Activated CD4-positive, alpha-beta memory T cell treated with anti-CD3 and anti-CD28 coated beads, Interleukin-2, amount 10 ng/mL, durations not matched to agents 7 days and 5 days (primary cell): Measurements from ENCODE around the gene SOS2. TPM values are rescaled to one million over a fixed set of nuclear protein-coding genes. Genes with fewer than 3 reads are reported as not detected.

ENCODE experiments used
- CTCF ChIA-PET: fragments of 350-600 bp; sonication (Branson Sonifier 250); formaldehyde crosslinking; loops from one replicate; lab custom pipeline; 2021; ENCODE audit warnings: antibody characterized with exemption, inconsistent platforms; lab: Charles Lee
- POLR2A ChIA-PET: fragments of 350-600 bp; sonication (Branson Sonifier 250); formaldehyde crosslinking; loops from one replicate; lab custom pipeline; 2021; ENCODE audit warnings: antibody characterized with exemption; lab: Charles Lee
- DNase-seq: peaks from one replicate; pipeline ENCODE4 v3.0.0-alpha.2; 2020
- H3K27ac Mint-ChIP-seq: one replicate; pipeline ENCODE4 v1.8.0; 2021; ENCODE audit warnings: mild to moderate bottlenecking, mixed read lengths
- H3K27me3 Mint-ChIP-seq: one replicate; pipeline ENCODE4 v1.8.0; 2021; ENCODE audit warnings: mixed read lengths
- H3K36me3 Mint-ChIP-seq: one replicate; pipeline ENCODE4 v1.8.0; 2021; ENCODE audit warnings: low read depth, mixed read lengths
- H3K4me1 Mint-ChIP-seq: one replicate; pipeline ENCODE4 v1.8.0; 2021; ENCODE audit warnings: mixed read lengths
- H3K4me3 Mint-ChIP-seq: one replicate; pipeline ENCODE4 v1.8.0; 2021; ENCODE audit warnings: mild to moderate bottlenecking, mixed read lengths
- H3K9me3 Mint-ChIP-seq: one replicate; pipeline ENCODE4 v1.8.0; 2021; ENCODE audit warnings: mixed read lengths
- total RNA-seq, 2 experiments: library from RNA; stranded (reverse); gene quantifications; one replicate each; pipeline ENCODE4 v1.2.3, GENCODE V29; 2021

Gene SOS2
- total RNA-seq, 2 experiments from 2014 or later = 21.7 to 22.4 TPM

DNA sequence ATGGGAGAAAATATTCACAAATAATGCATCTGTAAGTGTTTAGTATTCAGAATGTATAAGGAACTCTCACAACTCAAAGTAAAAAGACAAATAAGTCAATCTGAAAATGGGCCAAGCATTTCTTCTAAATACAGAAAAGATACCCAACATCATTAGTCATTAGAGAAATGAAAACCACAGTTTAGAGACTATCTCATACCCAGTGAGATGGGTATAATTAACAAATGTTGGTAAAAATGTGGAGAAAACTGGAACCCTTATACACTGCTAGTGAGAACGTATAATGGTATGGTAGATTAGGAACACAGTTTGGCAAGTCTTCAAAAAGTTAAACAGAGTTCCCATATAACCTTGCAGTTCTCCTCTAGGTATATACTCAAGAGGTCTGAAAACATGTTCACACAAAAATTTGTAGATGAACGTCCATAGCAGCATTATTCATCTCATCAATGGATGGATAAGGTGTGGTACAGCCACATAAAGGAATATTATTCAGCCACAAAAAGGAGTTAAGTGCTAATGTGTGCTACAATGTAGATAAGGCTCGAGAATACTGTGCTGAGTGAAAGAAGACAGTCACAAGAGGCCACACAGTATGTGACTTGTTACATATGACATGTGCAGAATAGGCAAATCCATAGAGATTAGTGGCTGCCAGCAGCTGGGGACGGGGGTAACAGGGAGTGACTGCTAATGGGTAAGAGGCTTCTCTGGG, 120.9 kb downstream of the SOS2 start:
- POLR2A ChIA-PET = no interaction called here
- Mint-ChIP-seq H3K27me3 (no peaks in the 10 kb centered on the region), H3K4me1 (peaks cover 41% of the 10 kb centered on the region)

GRCh38 chr14:50109342-50109741, 122.0 kb downstream of the SOS2 start:
- no peak for DNase-seq
- ChIA-PET CTCF (interaction anchor here (0.7 to 1.0 kb wide), 2 partner anchors 247 to 258 kb away, joined by 3 read pairs; no protein-coding TSS in a partner anchor), POLR2A (interaction anchor here (1.0 kb wide), 1 partner anchor 106 kb away, joined by 4 read pairs; no protein-coding TSS in a partner anchor)
- Mint-ChIP-seq H3K27me3 (no peaks in the 10 kb centered on the region), H3K27ac (no peak overlapping the region), H3K4me3 (no peak overlapping the region), H3K36me3 (peaks cover 48% of the 10 kb centered on the region), H3K9me3 (no peaks in the 10 kb centered on the region), H3K4me1 (peaks cover 38% of the 10 kb centered on the region)

More for the DNA sequence above, 120.9 kb downstream of the SOS2 start:
- DNase-seq = no peak
- Mint-ChIP-seq H3K9me3 (no peaks in the 10 kb centered on the region), H3K36me3 (peaks cover 52% of the 10 kb centered on the region), H3K4me3 (no peak overlapping the region), H3K27ac (no peak overlapping the region)
- CTCF ChIA-PET = interaction anchor here (0.7 to 2.8 kb wide), 4 partner anchors 46 to 258 kb away, joined by 3 to 21 read pairs (median 3); partner anchors contain the start of gene NEMF

GRCh38 chr14:50107850-50108249, 123.5 kb downstream of the SOS2 start:
- Mint-ChIP-seq H3K4me3 (no peak overlapping the region), H3K36me3 (peaks cover 43% of the 10 kb centered on the region), H3K4me1 (peaks cover 38% of the 10 kb centered on the region), H3K9me3 (no peaks in the 10 kb centered on the region), H3K27ac (no peak overlapping the region), H3K27me3 (no peaks in the 10 kb centered on the region)
- POLR2A ChIA-PET = interaction anchor here (0.6 to 5.6 kb wide), 5 partner anchors 9 to 258 kb away, joined by 3 to 39 read pairs (median 4); partner anchors contain the start of genes NEMF and VCPKMT
- CTCF ChIA-PET = interaction anchor here (0.7 to 1.5 kb wide), 7 partner anchors 70 to 474 kb away, joined by 3 to 6 read pairs (median 3); partner anchors contain the start of gene NEMF
- DNase-seq = no peak

DNA sequence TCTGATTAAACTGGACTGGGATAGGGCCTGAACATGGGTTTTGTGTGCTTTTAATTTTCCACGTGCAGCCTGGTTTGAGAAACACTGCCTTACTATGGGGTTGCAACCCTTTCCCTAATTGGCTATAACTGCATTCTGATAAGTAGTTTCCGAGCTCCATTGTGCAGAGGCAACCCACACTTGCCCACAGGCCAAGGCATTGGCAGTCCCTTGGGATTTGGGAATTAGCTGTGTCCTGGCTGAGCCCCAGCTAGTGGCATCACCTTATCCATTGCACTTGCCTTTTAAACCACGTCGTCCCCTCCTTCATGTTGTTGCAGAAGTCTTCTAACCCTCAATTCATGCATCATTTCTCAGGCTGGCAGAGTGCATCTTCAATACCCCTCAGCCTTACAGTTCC, 125.2 kb downstream of the SOS2 start:
- H3K9me3 Mint-ChIP-seq = no peaks in the 10 kb centered on the region
- H3K36me3 Mint-ChIP-seq = peaks cover 30% of the 10 kb centered on the region
- H3K27ac Mint-ChIP-seq = no peak overlapping the region
- CTCF ChIA-PET = interaction anchor here (1.4 to 3.1 kb wide), 2 partner anchors 243 to 253 kb away, joined by 3 to 27 read pairs; partner anchors contain the start of gene NEMF
- H3K4me1 Mint-ChIP-seq = peaks cover 31% of the 10 kb centered on the region
- no peak for DNase-seq
- no peaks in the 10 kb centered on the region for H3K27me3 Mint-ChIP-seq
- no peak overlapping the region for H3K4me3 Mint-ChIP-seq
- POLR2A ChIA-PET = interaction anchor here (1.4 to 5.6 kb wide), 2 partner anchors 104 to 244 kb away, joined by 6 to 39 read pairs; no protein-coding TSS in a partner anchor

- peaks cover 38% of the 10 kb centered on the region for H3K4me1 Mint-ChIP-seq
- H3K27ac Mint-ChIP-seq = no peak overlapping the region
- ChIA-PET CTCF (interaction anchor here (0.8 to 3.2 kb wide), 9 partner anchors 42 to 250 kb away, joined by 3 to 31 read pairs (median 9); partner anchors contain the start of genes ARF6 and NEMF), POLR2A (interaction anchor here (1.2 to 10.8 kb wide), 13 partner anchors 7 to 252 kb away, joined by 3 to 100 read pairs (median 7); partner anchors contain the start of genes NEMF and VCPKMT)
- DNase-seq = no peak
- no peaks in the 10 kb centered on the region for H3K9me3 Mint-ChIP-seq
- no peaks in the 10 kb centered on the region for H3K27me3 Mint-ChIP-seq
- peaks cover 24% of the 10 kb centered on the region for H3K36me3 Mint-ChIP-seq
- H3K4me3 Mint-ChIP-seq = peak overlapping the region; percentile 6
Observed at GRCh38 chr14:50103558-50103957, 127.8 kb downstream of the SOS2 start.

GRCh38 chr14:50101417-50101816, 130.0 kb downstream of the SOS2 start:
- Mint-ChIP-seq H3K9me3 (no peaks in the 10 kb centered on the region), H3K4me1 (peaks cover 43% of the 10 kb centered on the region), H3K4me3 (no peak overlapping the region), H3K36me3 (peaks cover 20% of the 10 kb centered on the region), H3K27ac (no peak overlapping the region), H3K27me3 (peaks cover 7% of the 10 kb centered on the region)
- no peak for DNase-seq
- ChIA-PET POLR2A (interaction anchor here (1.1 to 10.8 kb wide), 5 partner anchors 14 to 130 kb away, joined by 3 to 100 read pairs (median 3); no protein-coding TSS in a partner anchor), CTCF (interaction anchor here (0.6 to 3.2 kb wide), 7 partner anchors 15 to 239 kb away, joined by 3 to 17 read pairs (median 4); no protein-coding TSS in a partner anchor)

- ChIA-PET CTCF (interaction anchor here (0.6 to 3.2 kb wide), 5 partner anchors 102 to 468 kb away, joined by 3 to 17 read pairs (median 4); no protein-coding TSS in a partner anchor), POLR2A (interaction anchor here (1.1 to 10.8 kb wide), 4 partner anchors 15 to 130 kb away, joined by 3 to 100 read pairs (median 4); no protein-coding TSS in a partner anchor)
- Mint-ChIP-seq H3K9me3 (no peaks in the 10 kb centered on the region), H3K27me3 (peaks cover 7% of the 10 kb centered on the region), H3K4me1 (peaks cover 49% of the 10 kb centered on the region), H3K36me3 (peaks cover 24% of the 10 kb centered on the region), H3K27ac (no peak overlapping the region), H3K4me3 (no peak overlapping the region)
- DNase-seq = no peak
Observed at GRCh38 chr14:50100805-50101204, 130.6 kb downstream of the SOS2 start.

GRCh38 chr14:50099335-50099734, 132.0 kb downstream of the SOS2 start:
- Mint-ChIP-seq H3K4me3 (no peak overlapping the region), H3K9me3 (no peaks in the 10 kb centered on the region), H3K27ac (no peak overlapping the region), H3K27me3 (peaks cover 8% of the 10 kb centered on the region), H3K4me1 (peaks cover 46% of the 10 kb centered on the region), H3K36me3 (peaks cover 26% of the 10 kb centered on the region)
- POLR2A ChIA-PET = interaction anchor here (0.7 to 10.8 kb wide), 6 partner anchors 17 to 247 kb away, joined by 3 to 100 read pairs (median 4); partner anchors contain the start of gene NEMF
- CTCF ChIA-PET = interaction anchor here (1.0 to 1.8 kb wide), 2 partner anchors 231 to 237 kb away, joined by 5 read pairs; no protein-coding TSS in a partner anchor
- no peak for DNase-seq

DNA sequence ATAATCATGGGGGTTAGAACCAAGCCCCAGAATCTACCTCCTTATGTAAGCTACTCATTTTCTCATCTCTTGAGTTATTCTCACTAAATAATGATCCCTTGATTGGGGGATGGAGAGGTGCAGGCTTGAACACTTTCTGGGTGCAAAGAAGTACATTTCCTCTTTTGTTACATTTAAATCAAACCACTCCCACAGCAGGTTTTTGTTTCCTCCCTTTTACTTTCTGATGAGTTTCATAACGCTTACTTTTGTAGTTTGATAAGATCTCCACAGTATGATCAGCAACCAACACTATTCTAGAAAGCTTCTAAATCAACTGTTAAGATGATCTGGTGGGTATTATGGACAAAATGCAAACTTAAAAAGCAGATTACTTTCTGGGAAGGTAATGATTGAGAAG, 135.5 kb downstream of the SOS2 start:
- H3K9me3 Mint-ChIP-seq = no peaks in the 10 kb centered on the region
- DNase-seq = no peak
- H3K27ac Mint-ChIP-seq = peak overlapping the region; percentile 17
- H3K4me1 Mint-ChIP-seq = peaks cover 40% of the 10 kb centered on the region
- peaks cover 24% of the 10 kb centered on the region for H3K36me3 Mint-ChIP-seq
- peak overlapping the region; percentile 22 for H3K4me3 Mint-ChIP-seq
- POLR2A ChIA-PET = interaction anchor here (0.9 to 10.8 kb wide), 20 partner anchors 8 to 244 kb away, joined by 3 to 100 read pairs (median 7); partner anchors contain the start of genes ARF6, NEMF and VCPKMT
- CTCF ChIA-PET = interaction anchor here (0.5 to 2.6 kb wide), 9 partner anchors 9 to 243 kb away, joined by 3 to 20 read pairs (median 5); partner anchors contain the start of genes ARF6 and NEMF
- H3K27me3 Mint-ChIP-seq = peaks cover 16% of the 10 kb centered on the region

DNA sequence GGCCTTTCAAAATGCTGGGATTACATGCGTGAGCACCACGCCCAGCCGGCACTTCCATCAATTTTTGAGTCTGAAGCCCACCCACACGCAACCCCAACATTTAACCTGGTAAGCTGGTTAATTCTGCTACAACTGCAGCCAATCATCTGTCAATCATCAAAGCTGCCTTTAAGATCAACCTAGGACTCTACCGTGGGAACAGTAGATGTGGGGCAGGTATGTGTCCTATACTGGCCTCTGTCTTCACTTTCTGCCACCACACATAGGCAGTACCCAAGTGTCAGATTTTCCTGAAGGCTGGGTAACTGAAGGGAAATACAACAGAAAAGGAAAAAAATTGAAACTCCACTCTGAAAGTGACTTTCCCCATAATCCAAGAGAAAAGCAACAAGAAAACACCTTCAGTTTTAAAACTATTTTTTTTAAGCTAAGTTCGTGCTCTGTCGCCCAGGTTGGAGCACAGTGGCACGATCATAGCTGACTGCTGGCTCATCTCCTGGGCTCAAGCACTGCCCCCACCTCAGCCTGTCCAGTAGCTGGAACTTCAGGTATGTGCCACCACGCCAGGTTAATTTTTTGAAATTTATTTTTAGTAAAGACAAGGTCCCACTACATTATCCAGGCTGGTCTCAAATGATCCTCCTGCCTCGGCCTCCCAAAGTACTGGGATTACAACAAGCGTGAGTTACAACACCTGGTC, 137.2 kb downstream of the SOS2 start:
- no peak for DNase-seq
- peaks cover 20% of the 10 kb centered on the region for H3K27me3 Mint-ChIP-seq
- H3K36me3 Mint-ChIP-seq = peaks cover 24% of the 10 kb centered on the region
- ChIA-PET POLR2A (interaction anchor here (1.0 to 10.7 kb wide), 5 partner anchors 11 to 224 kb away, joined by 3 to 122 read pairs (median 4); no protein-coding TSS in a partner anchor), CTCF (interaction anchor here (0.9 to 1.8 kb wide), 5 partner anchors 12 to 232 kb away, joined by 3 to 7 read pairs (median 4); no protein-coding TSS in a partner anchor)
- peaks cover 31% of the 10 kb centered on the region for H3K4me1 Mint-ChIP-seq
- H3K4me3 Mint-ChIP-seq = no peak overlapping the region
- no peaks in the 10 kb centered on the region for H3K9me3 Mint-ChIP-seq
- no peak overlapping the region for H3K27ac Mint-ChIP-seq

DNA sequence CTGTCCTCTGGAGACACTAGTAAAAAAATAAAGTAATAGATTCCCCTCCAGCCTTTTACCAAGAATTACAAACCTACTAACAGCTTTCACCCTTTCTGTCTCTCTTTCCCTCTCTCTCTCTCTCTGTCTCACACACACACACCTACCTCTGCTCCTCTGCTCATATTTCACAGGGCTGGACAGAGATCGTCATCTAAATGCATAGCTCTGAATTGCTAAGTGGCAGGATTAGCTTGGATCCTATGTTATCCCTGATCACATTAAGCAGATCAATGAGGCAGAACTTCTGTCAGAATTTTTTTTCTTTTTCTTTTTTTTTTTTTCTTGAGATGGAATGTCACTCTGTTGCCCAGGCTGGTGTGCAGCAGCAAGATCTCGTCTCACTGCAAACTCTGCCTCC, 137.9 kb downstream of the SOS2 start:
- Mint-ChIP-seq H3K4me3 (no peak overlapping the region), H3K27me3 (peaks cover 20% of the 10 kb centered on the region), H3K9me3 (no peaks in the 10 kb centered on the region), H3K36me3 (peaks cover 23% of the 10 kb centered on the region), H3K4me1 (peaks cover 35% of the 10 kb centered on the region), H3K27ac (no peak overlapping the region)
- CTCF ChIA-PET = interaction anchor here (0.9 to 1.8 kb wide), 5 partner anchors 11 to 231 kb away, joined by 3 to 7 read pairs (median 4); no protein-coding TSS in a partner anchor
- no peak for DNase-seq
- POLR2A ChIA-PET = interaction anchor here (1.0 to 10.7 kb wide), 5 partner anchors 10 to 223 kb away, joined by 3 to 122 read pairs (median 4); no protein-coding TSS in a partner anchor
